Right forelimb (tissue), 1 donor: ENCODE results near the gene CD7.

Source experiments
- DNase-seq: peaks from one replicate; pipeline ENCODE4 v3.0.0-alpha.2; 2018

Gene CD7

GRCh38 chr17:82277851-82278250 lies 39.6 kb downstream of the CD7 start:
- no peak for DNase-seq

GRCh38 chr17:82276938-82277337 lies 40.5 kb downstream of the CD7 start:
- DNase-seq = no peak

- DNase-seq = no peak
Observed at GRCh38 chr17:82275326-82275725, 42.1 kb downstream of the CD7 start.

DNA sequence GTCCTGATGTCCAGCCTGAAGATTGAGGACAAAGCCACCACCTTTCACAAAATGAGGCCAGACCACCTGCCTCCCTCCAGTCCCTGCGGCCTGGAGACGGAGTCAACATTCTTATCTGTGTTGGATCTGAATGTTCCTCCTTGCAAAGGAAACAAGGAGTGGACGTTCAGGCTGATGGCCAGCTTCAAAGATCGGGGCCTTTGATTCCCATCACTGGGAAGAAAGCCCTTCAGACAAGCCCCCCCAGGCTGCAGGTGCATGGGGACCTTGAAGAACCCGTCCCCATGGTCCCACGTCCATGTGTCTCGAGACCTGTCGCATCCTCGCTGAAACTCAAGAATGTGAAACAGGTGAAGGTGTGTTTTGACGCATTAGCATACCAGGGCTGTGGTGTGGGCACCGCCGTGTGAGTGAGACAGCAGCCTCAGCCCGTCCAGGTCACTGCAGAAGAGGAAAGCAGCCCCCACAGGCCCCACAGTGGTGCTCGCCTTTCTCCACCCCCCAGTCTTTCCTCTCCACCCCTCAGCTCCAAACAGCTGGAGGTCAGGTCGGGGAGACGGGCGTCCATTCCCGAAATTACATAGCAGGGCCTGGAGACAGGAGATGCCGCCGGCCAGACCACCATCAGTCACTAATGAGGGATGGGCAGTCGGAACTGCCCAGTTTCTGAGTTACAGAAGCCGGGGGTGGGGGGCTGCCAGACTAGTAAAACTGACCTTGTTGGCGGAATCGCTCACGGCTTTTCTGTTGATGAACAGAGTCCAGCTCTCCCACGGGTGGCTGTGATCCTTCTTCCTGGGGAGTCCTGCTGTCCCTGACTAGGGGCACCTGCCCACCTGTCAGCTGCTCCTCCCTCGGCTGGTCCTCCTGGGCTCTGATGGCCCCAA lies 43.0 kb downstream of the CD7 start:
- DNase-seq = no peak

DNA sequence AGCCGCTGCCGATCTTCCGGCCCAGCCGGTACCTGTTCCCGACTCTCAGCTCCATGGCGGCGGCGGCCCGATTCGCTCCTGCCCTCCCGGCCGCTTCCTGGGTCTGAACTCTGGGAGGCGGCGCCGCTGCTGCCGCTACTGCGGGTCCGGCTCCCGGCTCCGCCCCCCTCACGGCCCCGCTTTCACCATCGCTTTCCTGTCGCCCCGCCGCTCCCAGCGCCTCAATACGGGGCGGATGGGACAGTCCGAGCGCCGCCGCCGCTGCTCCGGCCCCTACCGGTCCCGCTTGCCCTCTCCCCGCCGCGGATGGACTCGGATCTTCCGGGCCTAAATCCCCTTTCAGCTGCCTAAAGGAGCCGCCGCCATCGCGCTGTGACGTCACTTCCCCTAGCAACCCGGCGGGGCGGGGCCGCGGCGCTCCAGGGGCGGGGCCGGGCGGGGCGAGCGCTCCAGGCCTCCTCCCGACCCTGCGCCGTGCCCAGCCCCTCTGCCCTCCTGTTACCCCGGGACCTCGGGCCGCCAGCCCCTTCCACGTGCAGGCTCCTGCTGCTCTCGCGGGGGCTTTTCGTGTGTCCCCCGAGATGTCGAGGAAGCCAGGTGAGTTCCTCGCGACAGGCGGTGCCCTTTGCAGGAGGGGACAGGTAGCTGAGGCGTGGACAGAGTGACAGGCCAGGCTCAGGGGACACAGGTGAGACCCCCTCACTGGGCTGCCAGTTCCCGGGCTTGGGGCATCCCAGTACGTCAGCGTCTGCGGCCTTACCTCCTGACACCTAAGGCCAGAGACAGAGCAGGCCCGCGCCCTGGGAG lies 43.9 kb downstream of the CD7 start, which contains the start of gene CSNK1D:
Gene CSNK1D, minus strand, starts transcription at position 374 of the 807 bp plus-strand sequence. Its CDS starts 319 bp downstream, at position 55.
- peak; percentile 96 for DNase-seq

- no peak for DNase-seq
Observed at GRCh38 chr17:82272495-82273326, 44.7 kb downstream of the CD7 start.

- DNase-seq = no peak
Observed at GRCh38 chr17:82271401-82271800, 46.0 kb downstream of the CD7 start.

DNA sequence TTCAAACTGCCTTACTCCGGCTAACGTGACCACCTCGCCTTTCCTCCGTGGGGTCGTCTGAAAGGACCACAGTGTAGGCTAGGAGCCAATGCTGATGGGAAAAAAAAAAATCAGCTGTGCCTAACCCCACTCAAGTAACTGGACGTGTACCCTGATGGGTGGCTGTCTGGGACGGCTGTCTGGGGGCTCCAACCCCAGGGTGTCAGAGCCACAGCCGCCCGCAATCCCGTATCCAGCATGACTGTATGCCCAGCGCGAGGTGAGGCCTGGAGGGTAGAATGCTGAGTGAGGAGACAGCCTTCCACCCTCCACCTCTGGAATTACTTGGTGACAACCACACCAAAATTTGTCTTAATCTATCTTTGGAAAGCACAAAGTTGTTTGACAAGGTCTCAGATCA lies 46.8 kb downstream of the CD7 start:
- DNase-seq = no peak

- DNase-seq = no peak
Observed at GRCh38 chr17:82269882-82270500, 47.4 kb downstream of the CD7 start.

GRCh38 chr17:82269138-82269881 lies 48.1 kb downstream of the CD7 start:
- no peak for DNase-seq

DNA sequence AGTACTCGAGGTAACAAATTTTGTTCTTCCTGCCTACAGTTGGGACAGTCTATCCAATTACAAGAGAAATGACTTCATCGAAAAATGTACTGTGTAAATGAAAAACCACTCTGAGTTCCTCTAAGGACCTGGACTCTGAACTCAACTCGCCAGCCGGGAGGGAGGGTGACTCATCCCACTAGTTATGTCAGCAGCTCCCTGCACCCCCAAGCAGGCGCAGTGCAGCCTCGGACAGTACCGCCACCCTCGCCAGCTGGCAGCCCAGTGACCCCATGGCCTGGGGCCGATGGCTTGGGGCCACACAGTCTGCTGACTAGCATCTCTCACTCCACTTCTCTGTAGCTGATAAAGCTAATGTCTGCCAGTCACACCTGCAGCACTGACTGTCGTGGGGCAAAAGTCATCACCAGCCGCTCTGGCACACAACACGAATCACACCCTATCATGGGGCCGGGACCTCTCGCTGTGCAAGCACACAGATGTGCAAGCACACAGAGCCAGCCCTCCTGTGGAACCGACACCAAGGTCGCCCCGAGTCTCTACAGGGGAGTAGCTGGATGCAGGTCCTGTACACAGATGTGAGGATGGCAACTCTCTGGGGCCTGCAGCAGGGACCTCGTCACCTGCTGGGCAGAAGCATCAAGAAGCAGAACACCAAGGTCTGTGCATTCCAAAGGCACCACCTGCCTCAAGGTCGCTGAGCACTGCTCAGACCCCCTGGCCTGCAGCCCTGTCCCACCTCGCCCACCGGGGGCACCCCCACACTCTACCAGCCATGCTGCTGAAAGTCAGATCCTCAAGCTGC lies 49.6 kb downstream of the CD7 start:
- DNase-seq = peak; percentile 68

DNA sequence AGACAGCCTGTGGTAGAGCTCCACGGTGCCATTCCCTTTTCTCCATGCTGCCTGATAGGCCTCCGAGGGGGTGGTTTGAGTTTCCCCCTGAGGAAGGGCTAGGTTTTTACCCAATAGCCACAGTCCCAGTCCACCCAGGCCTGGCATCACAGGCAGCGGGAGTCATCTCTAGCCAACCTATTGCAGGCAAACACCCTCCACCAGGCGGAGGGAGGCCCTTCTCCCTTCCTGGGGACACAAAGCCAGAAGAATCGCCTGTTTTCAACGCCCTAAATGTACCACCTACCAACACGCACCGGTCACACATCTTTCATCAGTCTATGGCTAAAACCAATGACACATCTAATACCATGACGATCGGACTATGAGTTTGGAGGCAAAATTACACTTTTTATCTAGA lies 51.3 kb downstream of the CD7 start:
- DNase-seq = no peak
